ENCODE results near the gene STARD13.

The STARD13 gene

GRCh38 chr13:33108620-33109019 is 176.9 kb downstream of the STARD13 start:
- DNase-seq = no peak

- no peak for DNase-seq
These were observed 178.2 kb downstream of the STARD13 start for GRCh38 chr13:33107361-33107760.

- no peak for DNase-seq
These were observed 178.7 kb downstream of the STARD13 start for GRCh38 chr13:33106656-33107360.

GRCh38 chr13:33105387-33106005 is 180.1 kb downstream of the STARD13 start:
- no peak for DNase-seq

GRCh38 chr13:33103457-33103856 is 182.1 kb downstream of the STARD13 start:
- no peak for DNase-seq

- no peak for DNase-seq
These were observed 183.7 kb downstream of the STARD13 start for GRCh38 chr13:33101835-33102234.

GRCh38 chr13:33100886-33101285 is 184.7 kb downstream of the STARD13 start:
- DNase-seq = no peak

- DNase-seq = no peak
These were observed 185.7 kb downstream of the STARD13 start for GRCh38 chr13:33099860-33100259.

- no peak for DNase-seq
These were observed 188.5 kb downstream of the STARD13 start for GRCh38 chr13:33096886-33097605.

GRCh38 chr13:33092073-33092987 is 193.2 kb downstream of the STARD13 start:
- DNase-seq = no peak

- DNase-seq = no peak
These were observed 194.2 kb downstream of the STARD13 start for GRCh38 chr13:33091415-33091774.

GRCh38 chr13:33090755-33091414 is 194.7 kb downstream of the STARD13 start:
- DNase-seq = no peak

- no peak for DNase-seq
These were observed 196.2 kb downstream of the STARD13 start for GRCh38 chr13:33089311-33089710.

- no peak for DNase-seq
These were observed 197.8 kb downstream of the STARD13 start for GRCh38 chr13:33087790-33088189.

- DNase-seq = no peak
These were observed 198.5 kb downstream of the STARD13 start for GRCh38 chr13:33087091-33087490.

GRCh38 chr13:33083054-33083453 is 202.5 kb downstream of the STARD13 start:
- DNase-seq = no peak

- DNase-seq = no peak
These were observed 203.9 kb downstream of the STARD13 start for GRCh38 chr13:33081666-33082065.

GRCh38 chr13:33080972-33081590 is 204.5 kb downstream of the STARD13 start:
- DNase-seq = no peak

- no peak for DNase-seq
These were observed 205.6 kb downstream of the STARD13 start for GRCh38 chr13:33079960-33080359.

- no peak for DNase-seq
These were observed 207.3 kb downstream of the STARD13 start for GRCh38 chr13:33078263-33078662.

GRCh38 chr13:33076001-33076992 is 209.3 kb downstream of the STARD13 start:
- no peak for DNase-seq
